ENCODE measurements around the gene VAMP8.
"Not testable (repeated sequence)": the region's sequence is repeated elsewhere in the genome, so short reads cannot be mapped to it uniquely, and the experiment has no call there.

The VAMP8 gene

DNA sequence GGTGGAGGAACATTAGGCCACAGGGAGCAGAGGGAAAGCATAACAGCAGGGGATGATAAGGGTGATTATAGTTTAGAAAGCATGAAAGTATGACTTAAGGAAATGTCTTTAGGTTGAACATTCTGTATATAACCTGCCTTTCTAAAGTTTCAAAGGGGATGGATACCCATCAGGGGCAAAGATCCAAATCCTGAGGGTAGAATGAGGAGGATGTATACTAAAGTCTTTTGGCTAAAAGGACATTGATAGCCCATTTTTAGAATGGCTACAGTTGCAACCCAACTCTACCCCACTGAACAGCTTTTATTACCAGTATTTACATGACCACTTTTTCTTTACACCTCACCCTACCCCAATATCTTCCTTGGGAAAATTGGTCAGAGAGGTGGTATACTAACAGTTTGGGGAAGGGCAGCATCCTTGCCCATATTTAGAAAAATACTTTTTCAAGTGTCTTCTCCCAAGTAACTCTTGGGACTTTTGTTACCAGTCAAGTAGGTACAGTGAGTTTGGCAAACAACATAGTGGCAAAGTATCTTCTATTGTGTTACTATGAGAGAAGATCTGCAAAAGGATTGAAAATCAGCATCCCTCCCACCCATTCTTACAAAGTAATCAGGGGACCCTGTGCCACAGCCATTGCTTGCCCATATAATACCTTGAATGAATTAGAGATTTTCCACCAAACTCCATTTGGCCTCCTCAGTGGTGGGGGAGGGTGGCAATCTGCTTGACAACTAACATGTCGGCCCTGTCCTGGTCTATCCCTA, 30.1 kb upstream of the VAMP8 start:
- no peak for DNase-seq (ENCODE audit: low read depth in 2 of 2)

DNA sequence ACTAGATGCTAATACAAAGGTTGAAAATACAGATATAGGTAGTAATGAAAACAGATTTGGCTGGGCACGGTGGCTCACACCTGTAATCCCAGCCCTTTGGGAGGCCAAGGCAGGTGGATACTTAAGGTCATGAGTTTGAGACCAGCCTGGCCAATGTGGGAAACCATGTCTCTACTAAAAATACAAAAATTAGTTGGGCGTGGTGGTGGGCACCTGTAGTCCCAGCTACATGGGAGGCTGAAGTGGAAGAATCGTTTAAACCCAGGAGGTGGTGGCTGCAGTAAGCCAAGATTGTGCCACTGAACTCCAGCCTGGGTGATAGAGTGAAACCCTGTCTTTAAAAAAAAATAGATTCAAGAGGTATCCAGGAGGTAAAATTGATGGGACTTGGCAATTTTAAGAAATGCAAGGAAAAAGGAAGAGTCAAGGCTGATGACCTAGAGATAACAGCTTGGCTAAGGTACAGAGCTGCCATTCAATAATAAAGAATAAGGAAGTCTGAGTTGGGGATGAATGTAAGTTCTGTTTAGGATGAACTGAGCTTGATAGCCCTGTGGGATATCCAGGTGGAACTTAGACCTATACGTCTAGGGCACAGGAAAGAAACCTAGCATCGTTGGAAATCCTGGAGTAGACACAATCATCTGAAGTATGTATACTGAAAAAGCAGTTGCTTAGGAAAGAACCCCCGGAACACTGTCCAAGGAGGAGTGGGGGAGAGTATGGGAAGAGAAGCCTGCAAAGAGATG, 29.4 kb upstream of the VAMP8 start:
- no peak for DNase-seq (ENCODE audit: low read depth in 2 of 2)

DNA sequence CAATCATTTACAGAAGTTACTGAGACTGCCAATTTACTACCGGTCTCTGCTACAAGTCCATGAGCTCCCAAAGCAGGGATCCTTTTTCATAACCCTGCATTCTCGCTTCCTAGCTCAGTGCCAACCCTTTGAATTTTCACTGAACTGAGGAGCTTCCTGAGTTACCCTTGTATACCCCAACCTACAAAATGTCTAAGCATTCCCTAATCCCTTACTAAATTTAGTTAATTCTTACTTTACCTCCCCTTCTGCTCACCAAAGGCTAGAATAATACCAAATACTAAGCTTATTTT, 28.8 kb upstream of the VAMP8 start:
- no peak for DNase-seq (ENCODE audit: low read depth in 2 of 2)

DNA sequence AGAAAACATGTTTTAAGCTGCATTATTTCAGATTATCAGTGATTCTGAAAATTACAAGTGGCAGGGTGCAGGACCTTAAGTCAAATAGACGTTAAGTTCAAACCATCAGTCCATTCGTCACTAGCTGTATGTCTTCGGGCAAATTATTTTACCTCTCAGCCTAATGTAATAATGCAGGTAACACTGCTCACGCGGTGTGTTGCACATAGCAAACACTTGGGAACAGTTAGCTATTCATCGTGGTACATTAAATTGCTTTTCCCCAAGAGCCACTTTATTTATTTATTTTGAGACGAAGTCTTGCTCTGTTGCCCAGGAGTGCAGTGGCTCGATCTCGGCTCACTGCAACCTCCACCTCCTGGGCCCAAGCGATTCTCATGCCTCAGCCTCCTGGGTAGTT, 28.3 kb upstream of the VAMP8 start:
- no peak for DNase-seq (ENCODE audit: low read depth in 2 of 2)

DNA sequence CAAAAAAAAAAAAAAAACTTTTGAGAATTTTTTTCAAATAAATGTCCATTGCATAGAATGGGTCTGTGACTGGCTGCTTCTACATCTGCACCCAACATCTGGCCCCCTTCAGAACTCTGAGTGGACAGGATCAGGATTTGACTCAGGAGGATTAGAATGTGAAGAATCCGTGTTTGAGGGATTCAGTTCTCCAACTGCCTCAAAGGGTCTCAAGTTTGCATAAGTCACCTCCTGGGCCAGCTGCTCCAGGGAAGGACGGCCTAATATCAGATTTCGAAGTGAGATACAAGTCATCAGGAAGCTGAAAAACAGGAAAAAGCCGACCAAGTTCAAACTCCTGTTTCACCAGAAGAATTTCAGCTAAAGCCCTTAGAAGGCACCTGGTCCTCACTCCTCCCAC, 27.6 kb upstream of the VAMP8 start:
- DNase-seq (ENCODE audit: low read depth in 2 of 2), result no peak

DNA sequence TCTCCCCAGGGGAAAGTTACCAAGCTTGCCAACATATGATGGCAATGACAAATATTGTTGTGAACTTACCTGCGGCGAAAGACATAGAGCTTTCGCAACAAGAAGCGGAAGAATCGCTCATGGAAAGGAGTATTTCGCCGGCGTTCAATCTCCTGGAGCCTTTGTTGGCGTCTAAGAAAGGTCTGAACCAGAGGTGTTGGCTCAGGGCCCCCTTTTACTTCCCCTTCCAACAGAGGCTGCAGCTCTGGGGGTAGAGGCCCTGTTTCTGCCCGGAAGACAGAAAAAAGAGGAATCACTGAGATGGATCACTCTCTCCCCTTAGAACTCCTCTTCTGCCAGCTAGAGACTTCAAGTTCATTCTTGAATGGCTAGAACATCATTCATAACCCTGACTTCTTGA, 26.9 kb upstream of the VAMP8 start:
- no peak for DNase-seq (ENCODE audit: low read depth in 2 of 2)

DNA sequence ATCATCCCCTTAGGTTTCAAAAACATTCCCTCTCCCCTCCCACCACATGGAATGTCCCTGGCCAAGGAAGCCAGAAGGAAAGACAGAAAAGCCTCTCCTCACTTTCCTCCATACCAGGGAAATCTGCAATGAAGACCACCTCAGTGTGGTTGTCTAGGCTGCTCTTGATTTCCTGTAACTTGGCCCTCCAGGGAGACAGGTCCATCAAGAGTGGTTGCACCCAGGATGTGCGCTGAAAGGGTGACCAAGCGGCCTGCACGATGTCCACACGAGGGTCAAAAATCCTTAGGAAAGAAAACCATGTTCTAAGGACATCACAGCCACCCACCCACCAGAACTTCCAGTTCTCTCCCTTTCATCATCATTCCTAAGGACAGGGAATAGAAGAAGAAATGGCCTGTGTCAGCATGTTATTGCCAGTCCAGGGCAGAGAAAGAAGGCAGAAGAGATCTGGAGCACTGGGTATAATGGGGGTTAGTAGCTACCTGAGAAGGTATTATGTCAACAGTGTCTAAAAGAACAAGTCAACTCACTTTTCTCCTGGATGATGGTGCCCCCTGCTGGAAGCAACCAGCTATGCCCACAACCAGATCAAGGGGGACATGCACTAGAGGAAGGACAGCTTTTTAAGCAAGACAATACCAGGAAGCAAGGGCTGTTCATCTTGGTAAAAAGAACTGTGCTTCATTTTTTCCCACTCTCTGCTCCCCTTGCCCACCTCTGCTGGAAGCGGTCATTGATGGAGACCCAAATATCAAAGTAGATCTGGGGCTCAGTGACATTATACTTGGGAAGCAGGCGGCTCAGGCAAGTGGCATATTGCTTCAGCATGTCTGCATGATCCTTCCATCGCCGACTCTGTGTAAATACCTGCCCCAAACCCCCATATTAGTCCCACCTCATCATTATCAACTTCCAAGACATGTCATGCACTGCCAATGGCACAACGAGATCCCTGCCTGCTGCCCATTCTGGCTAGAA, 25.4 kb upstream of the VAMP8 start:
- peak; percentile 75 to 86 for DNase-seq (ENCODE audit: low read depth in 2 of 2)

DNA sequence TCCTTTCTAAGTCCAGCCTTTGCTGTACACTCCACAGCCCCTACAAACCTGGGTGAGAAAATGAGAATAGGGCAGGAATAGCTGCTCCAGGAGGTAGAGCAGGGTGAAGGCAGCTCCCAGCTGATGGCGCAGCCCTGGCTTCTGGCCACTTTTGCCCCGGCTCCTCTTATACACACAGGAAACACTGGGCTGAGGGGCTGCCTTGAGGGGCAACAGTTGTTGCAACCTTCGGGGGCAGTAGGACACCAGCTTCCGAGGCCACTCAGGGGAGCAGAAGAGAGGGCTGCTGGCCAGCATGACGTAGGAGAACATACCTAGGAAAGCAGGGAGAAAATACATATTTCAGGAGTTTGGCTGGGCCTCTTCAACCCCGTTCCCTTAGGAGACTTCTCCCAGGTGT, 24.2 kb upstream of the VAMP8 start:
- no peak for DNase-seq (ENCODE audit: low read depth in 2 of 2)

DNA sequence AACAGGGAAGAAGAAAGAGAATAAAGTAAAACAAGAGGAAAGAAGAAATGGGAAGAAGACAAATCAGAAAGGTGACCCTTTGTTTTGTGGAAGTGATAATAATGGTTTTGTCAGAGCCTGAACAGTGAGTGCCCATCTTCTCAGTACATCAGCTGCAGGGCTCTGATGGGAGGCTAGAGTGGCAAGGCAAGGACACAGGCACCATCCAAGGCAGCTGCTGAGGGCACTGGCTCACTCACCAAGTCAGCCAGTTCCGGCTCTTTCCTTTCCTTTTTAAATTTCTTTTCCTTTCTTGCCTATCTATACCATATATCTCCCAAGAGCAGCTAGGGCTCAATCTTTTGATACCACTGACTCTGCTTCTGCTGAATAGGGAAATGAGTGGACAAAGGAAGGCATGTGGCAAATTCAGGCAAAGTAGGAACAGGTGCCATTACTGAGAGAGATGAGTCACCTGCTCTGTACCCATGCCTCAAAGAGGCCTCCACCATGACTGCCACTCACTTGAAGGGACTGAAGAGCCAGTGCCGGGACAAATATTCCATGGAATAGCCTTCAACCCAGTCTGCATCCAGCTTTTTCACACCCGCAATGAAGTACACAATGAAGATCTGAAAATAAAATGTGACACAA, 22.3 kb upstream of the VAMP8 start:
- DNase-seq (ENCODE audit: low read depth in 2 of 2), result no peak

DNA sequence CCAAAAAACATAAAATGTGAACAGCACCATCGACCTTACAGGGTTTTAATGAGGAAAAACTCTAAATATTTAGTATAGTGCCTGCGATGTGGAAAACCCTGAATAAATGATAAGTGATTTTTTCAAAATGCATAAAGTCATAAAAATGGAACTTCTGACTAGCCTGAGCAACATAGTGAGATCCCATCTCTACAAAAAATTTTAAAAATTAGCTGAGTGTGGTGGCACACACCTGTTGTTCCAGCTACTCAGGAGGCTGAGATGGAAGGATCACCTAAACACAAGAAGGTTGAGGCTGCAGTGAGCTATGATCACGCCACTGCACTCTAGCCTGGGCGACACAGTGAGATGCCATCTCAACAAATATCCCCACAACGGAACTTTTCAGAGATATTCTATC, 20.3 kb upstream of the VAMP8 start:
- no peak for DNase-seq (ENCODE audit: low read depth in 2 of 2)

DNA sequence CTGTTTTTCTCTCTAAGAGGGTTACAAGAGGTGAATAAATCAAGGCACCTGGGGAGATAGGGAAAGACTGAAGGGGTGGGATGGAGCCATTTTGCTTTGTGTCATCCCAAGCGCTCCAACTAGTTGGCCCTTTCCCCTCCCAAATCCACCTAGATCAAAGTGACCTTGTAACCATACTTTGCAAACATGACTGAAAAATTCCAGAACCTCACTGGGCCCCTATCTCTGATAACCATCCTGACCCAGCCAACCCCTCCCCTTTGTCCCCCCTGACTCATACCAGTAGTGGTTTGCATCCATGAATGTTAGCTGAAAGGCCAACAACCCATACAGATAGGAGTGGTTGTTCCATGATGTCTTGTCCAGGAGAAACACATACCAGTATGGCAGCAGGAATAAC, 19.2 kb upstream of the VAMP8 start:
- DNase-seq (ENCODE audit: low read depth in 2 of 2), result no peak

DNA sequence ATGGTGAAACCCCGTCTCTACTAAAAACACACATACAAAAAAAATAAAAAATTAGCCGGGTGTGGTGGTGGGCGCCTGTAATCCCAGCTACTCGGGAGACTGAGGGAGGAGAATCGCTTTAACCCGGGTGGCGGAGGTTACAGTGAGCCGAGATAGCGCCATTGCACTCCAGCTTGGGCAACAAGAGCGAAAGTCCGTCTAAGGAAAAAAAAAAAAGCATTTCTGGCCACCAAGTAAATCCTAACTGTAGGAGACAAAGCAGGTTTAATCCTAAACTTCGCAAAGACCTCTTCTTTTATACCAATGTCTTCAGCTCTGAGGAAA, 17.0 kb upstream of the VAMP8 start:
- not testable (repeated sequence) for DNase-seq (ENCODE audit: low read depth in 2 of 2)

DNA sequence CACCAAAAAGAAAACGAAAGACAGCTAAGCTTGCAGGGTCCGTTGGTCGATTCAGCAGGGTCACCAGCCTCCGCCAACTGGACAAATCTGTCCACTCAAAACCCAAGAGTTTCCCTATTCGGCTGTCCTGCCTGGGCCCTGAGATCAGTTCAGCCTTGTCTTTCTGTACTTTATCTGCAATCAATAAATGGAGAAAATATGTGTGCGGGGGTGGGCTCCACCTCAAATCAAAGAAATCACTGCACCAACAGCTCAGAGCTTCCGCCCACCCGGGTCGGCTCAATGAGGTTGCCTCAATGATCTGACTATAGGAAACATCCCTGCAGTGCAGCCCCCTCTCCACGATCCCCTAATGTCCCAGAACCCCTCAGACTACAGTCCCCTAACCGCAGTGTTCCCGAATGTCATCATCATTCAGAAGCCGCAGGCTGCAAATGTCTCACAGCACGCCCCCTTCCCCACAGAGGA, 16.5 kb upstream of the VAMP8 start:
- DNase-seq (ENCODE audit: low read depth in 2 of 2), result no peak

DNA sequence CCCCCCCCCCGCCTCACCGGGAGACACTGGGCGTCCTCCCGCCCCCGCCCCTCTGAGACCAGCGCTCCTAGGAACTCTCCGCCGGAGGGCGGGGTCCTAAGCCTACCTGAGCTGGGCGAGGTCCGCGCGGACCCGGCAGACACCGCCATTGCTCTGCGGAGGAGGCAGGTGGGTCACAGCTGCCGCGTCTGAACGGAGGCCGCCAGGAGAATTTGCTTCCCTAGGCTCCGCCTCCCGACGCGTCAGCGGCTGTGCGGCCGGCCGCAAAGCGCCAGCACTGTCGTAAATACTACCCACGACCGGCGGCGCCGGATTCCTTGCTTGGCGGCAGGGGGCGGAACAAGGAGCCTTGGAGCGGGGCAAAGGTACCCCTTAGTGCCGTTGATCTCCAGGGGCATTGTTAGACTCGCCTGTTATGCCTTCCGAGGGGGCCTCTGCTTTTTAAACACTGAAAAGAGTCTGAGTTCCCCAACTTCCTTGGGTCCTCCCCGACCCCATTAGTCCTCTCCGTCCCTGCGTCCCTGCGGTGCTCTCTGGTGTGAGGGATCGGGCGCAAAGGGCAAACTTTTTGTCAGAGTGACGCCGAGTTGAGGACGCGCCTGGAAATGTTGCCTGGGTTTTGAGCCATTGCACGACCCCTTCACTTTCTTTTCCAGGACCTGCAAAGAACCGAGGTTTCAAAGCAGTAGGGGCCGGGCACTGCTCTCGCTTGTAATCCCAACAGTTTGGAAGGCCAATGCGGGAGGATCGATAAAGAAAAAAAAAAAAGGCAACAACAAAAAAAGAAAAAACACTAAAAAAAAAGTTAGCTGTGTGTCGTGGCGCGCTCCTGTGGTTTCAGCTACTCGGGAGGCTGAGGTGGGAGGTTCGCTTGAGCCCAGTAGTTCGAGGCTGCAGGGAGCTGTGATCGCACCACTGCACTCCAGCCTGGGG, 15.8 kb upstream of the VAMP8 start, which contains the start of gene GGCX:
Gene GGCX, minus strand, starts transcription at position 214 of the 933 bp plus-strand sequence. Its CDS starts 65 bp downstream, at position 149.
- DNase-seq (ENCODE audit: low read depth in 2 of 2), result peak; percentile 91

DNA sequence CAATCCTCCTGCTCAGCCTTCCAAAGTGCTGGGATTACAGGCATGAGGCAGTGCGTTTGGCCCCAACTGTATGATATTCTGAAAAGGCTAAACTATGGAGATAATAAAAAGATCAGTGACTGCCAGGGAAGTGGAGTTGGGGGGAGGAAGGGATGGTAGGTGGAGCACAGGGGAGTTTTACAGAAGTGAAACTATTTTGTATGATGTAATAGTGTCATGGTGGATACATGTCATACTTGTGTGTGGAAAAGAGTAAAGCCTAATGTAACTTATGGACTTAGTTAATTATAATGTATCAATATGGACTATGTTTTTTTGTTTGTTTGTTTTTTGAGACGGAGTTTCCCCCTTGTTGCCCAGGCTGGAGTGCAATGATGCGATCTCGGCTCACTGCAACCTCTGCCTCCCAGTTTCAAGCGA, 13.2 kb upstream of the VAMP8 start:
- DNase-seq (ENCODE audit: low read depth in 2 of 2), result no peak

DNA sequence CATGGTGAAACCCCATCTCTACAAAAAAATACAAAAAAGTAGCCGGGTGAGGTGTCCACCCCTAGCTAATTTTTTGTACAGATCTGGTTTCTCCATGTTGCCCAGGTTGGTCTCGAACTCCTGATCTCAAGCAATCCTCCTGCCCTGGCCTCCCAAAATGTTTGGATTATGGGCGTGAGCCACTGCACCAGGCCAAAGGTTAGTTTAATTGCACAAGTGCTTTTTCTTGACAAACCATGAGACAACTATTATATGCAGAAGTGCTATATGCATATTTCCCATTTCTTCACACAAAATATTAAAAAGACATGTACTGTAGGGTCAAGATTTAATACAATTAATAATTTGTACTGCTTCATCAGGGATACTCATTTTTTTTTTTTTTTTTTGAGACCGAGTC, 11.1 kb upstream of the VAMP8 start:
- DNase-seq (ENCODE audit: low read depth in 2 of 2), result no peak

DNA sequence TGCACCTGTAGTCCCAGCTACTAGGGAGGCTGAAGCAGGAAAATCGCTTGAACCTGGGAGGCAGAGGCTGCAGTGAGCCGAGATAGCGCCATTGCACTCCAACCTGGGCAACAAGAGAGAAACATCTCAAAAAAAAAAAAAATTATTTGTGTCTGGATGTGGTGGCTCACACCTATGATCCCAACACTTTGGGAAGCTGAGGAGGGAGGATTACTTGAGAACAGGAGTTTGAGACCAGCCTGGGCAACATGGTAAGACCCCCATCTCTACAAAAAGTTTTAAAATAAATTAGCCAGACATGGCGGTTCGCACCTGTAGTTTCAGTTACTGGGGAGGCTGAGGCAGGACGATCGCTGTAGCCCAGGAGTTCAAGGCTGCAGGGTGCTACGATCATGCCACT, 1.6 kb upstream of the VAMP8 start:
- no peak for DNase-seq (ENCODE audit: low read depth in 2 of 2)

DNA sequence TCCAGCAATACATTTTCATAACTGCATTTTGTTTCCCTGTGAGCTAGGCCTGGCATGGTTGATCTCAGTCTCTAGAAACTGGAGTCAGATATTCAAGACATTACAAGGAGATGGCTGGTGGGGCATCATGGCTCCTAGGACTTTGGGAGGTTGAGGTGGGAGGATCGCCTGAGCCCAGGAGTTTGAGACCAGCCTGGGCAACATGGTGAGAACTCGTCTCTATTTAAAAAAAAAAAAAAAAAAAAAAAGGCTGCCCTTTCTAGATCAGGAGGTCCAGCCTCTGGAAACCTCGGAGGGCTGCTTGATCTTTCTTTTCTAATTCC, 362 bp upstream of the VAMP8 start:
- no peak for DNase-seq (ENCODE audit: low read depth in 2 of 2)

DNA sequence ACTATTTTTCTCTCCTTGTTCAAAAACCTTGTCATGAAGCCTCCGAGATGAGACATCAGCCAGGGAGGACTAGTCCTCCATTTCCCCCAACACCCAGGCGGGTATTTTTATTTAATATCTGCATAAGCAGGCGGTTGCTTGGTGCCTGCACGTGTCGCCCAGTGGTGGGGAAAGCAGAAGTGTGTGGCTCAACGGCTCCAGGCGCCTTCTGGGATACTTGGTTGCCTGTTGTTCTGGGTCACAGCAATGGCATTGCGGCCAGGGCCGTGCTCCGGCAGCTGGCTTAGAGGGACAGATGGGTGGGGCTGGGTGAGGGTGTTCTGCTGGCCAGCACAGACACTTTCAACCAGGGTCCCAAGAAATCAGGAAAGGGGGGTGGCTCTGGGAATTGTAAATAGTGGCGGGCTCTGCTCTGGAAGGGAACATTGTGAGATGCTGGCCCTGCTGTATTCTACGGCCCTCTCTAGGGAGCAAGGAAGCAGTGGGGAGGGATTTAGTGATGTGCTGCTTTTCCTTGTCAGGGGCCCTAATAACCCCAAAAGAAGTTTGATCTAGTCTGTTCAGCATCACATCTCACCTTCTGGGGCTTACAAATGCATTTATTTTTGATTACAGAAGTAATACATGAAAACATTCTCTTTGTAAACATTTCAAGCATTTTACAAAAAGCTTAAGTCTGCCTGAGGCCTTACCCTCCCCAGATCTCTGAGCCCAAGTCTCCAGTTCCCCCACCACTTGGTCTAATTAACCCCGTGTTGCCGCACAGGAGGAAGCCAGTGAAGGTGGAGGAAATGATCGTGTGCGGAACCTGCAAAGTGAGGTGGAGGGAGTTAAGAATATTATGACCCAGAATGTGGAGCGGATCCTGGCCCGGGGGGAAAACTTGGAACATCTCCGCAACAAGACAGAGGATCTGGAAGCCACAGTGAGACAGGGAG, 1.1 kb downstream of the VAMP8 start:
- no peak for DNase-seq (ENCODE audit: low read depth in 2 of 2)
